Activated naive CD8-positive, alpha-beta T cell (primary cell): ENCODE measurements around the gene MED7.

Experiments used
- H3K27ac Mint-ChIP-seq: one replicate; pipeline ENCODE4 v1.8.0; 2021; ENCODE audit warnings: mixed read lengths
- H3K27me3 Mint-ChIP-seq: one replicate; pipeline ENCODE4 v1.8.0; 2021; ENCODE audit warnings: mixed read lengths
- H3K36me3 Mint-ChIP-seq: one replicate; pipeline ENCODE4 v1.8.0; 2021; ENCODE audit warnings: mixed read lengths
- H3K4me1 Mint-ChIP-seq: one replicate; pipeline ENCODE4 v1.8.0; 2021; ENCODE audit warnings: low read depth, mixed read lengths
- H3K4me3 Mint-ChIP-seq: one replicate; pipeline ENCODE4 v1.8.0; 2021; ENCODE audit warnings: mild to moderate bottlenecking, mixed read lengths
- H3K9me3 Mint-ChIP-seq: one replicate; pipeline ENCODE4 v1.8.0; 2021; ENCODE audit warnings: low read depth, mixed read lengths

MED7 gene

DNA sequence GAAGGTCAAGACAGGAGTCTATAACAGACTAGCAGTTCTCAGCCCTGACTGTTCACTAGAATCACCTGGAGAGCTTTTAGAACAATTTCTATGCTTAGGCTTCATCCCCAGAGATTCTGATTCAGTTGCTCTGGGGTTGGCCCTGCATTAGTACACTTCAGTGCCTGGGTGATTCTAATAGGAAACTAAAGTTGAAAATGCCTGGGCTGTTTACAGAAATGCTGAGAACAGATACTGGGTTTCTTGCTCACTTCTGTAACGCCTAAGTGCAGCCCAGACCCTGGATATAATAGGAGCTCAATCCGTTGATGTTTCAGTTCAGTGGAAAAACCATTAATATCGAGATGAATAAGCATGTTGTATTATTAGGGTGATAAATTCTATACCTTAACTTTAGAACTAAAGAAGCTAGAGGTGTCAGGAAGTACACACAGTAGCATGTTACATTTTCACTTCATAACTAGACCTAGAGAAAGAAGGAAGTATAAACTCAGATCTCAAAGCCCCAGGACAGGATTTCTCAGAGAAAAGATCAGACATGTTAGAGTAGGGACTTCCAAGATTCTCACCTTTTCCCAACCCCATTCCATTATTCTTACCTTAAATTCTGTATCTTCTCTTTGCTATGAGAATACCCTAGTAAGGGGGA, 54.2 kb downstream of the MED7 start:
- H3K4me3 Mint-ChIP-seq: no peak overlapping the region
- no peak overlapping the region for H3K27ac Mint-ChIP-seq
- H3K27me3 Mint-ChIP-seq: no peaks in the 10 kb centered on the region
- no peaks in the 10 kb centered on the region for H3K4me1 Mint-ChIP-seq
- no peaks in the 10 kb centered on the region for H3K9me3 Mint-ChIP-seq
- peaks cover 19% of the 10 kb centered on the region for H3K36me3 Mint-ChIP-seq
